Stimulated activated CD8-positive, alpha-beta memory T cell treated with anti-CD3 and anti-CD28 coated beads, Interleukin-4, amount 100 ng/mL, for 24 hours (primary cell): ENCODE measurements around the gene CD84.
"Not testable (repeated sequence)": the region's sequence is repeated elsewhere in the genome, so short reads cannot be mapped to it uniquely, and the experiment has no call there.

Experiments used
- DNase-seq: peaks from one replicate; pipeline ENCODE4 v3.0.0-alpha.2; 2020; ENCODE audit warnings: low read depth

Gene CD84

GRCh38 chr1:160579216-160579701 lies at the start of gene CD84:
TSS of gene CD84 (minus strand) at chr1:160579496. CDS start at chr1:160579437, 59 bp downstream.
- DNase-seq, result no peak

GRCh38 chr1:160628799-160629263 lies 49.5 kb upstream of the CD84 start:
- no peak for DNase-seq

DNA sequence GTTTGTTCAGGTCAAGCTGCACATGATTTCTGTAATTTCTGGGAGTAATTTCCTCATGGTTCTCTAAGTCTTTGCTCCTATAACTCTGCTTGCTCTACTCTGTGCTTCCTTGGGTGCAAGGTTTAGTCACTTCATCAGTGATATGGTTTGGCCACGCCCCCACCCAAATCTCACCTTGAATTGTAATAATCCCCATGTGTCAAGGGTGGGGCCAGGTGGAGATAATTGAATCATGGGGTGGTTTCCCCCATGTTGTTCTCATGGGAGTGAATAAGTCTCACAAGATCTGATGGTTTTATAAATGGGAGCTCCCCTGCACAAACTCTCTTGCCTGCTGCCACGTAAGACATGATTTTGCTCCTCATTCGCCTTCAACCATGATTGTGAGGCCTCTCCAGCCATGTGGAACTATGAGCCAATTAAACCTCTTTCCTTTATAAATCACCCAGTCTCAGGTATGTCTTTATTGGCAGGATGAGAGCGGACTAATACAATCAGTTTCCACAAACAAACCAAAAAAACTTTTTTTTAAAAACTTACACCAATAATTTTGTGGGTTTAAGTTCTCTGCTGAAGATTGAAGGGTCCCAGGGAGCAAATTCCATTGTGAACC lies 48.5 kb upstream of the CD84 start:
- DNase-seq, result not testable (repeated sequence)

DNA sequence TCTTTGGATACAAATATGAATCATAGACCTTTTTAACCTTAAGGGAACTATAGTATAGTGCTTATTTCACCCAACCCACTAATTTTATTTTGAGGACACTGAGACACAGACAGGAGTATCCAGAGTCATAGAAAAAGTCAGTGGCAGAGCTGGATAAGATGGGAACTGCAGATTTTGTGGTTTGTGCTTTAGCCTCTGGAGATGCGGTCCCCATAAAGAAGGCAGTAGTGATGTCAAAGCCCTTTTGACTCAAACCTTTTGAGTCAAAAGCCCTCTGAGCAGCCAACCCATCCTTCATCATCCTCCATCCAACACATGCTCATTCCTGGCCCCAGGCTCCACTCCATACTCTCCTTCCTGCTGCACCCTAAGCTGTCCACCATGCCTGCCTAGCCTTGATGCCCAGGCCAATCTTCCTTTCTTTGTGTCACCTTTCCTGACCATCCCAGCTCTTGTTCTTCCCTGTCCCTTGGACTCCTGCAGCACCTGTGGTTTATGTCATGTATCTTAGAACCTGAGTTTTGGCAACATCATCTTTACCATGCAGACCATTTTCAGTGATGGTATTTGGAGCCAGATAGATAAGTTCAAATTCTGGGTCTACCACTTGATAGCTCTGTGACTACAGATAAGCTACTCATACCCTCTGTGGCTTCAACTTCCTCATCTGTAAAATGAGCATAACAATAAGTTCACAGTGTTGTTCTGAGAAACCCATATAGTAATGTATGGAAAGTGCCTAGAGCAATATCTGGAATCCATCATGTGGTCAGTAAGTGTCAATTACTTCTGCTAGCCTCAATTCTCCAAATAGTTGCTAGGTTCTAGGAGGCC lies 47.4 kb upstream of the CD84 start:
- no peak for DNase-seq

DNA sequence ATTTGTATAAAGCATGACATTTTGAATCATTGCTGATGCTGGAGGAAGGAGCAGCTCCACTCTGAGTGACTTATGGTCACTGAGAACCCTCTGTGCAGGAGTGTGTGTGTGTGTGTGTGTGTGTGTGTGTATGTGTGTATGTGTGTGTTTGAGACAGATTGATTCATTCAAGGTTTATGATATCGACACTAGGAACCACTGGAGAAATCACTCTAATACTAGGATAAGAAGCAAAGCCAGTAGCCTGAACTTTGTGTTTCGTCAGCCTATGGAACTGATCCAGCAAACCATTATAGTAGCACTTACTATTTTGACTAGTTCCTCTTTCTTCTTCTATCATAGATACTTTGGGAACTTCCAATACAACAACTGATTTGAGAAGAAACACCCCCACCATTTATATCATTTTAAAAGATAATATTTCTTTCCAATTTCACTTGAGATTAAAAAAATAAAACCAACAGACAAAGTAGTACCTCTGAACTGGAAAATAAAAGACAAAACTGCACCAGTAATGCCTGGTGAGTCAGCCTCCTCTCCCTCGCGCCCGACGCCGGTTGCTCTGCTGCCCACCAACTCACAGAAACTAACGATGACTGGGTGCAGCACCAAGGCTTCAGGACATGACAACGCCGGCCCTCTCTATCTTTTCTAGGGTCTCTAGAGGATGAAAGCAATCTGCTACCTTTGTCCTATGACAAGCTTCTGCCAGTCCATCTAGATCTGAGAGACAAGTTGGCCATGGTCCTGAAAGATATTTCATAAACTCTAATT lies 46.6 kb upstream of the CD84 start:
- peak; percentile 49 for DNase-seq

DNA sequence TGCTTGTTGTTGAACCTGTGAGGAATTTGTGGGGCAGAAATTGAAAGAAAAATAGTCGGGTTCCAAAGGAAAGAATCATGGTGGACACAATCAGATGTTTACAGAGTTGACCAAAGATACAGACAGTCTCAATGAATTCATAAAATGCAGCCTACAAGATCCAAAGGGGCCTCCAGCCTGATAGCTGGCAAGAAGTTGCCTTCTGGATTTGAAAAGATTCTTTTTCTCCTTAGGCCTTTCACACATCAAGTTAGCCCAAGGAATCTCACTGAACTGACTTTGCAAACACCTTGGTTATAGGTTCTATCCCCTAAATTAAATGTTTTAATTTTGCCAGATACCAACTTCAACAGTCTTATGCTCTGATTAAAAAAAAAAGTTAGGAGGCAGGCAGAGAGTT lies 46.0 kb upstream of the CD84 start:
- DNase-seq, result no peak

DNA sequence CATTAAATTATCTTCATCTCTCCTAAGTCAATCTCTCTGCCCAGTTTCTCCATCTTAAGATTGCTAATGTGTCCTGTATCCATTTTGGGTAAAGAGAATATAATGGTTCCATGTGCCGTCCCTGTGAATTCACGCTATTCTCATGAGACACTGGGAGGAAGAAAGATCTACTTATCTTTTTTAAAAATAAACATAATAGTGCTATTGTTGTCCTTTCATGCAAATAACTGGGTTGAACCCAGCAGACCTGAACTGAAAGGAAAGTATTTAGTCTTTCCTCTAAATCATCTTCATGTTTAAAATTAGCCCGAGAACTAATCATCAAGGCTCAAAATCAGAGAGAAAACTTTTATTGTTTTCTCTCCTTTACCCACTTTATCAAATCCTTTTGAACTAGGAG lies 45.2 kb upstream of the CD84 start:
- no peak for DNase-seq

DNA sequence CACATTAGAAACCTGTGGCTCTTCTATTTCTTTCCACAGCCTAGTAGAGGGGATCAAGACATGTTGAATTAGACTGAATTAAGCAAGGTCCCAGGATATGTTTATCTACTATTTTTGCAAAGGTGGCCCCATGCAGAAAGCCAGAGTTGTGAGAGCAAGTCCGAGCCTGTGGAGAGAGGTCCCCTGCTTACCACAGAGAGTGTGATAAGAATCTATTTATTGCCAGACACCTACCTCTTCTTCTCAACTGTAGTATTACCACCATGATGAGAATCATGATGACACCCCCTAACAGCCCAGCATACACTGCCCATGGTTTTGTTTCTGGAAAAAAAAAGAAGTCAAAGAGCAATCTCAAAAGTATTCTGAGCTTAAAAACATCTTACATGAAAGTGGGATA lies 44.6 kb upstream of the CD84 start:
- DNase-seq, result no peak

- DNase-seq, result no peak
Measured at GRCh38 chr1:160623227-160623633, 43.9 kb upstream of the CD84 start.

- no peak for DNase-seq
Measured at GRCh38 chr1:160622501-160623226, 43.4 kb upstream of the CD84 start.

- no peak for DNase-seq
Measured at GRCh38 chr1:160621633-160622413, 42.5 kb upstream of the CD84 start.

- DNase-seq, result no peak
Measured at GRCh38 chr1:160620942-160621632, 41.8 kb upstream of the CD84 start.

DNA sequence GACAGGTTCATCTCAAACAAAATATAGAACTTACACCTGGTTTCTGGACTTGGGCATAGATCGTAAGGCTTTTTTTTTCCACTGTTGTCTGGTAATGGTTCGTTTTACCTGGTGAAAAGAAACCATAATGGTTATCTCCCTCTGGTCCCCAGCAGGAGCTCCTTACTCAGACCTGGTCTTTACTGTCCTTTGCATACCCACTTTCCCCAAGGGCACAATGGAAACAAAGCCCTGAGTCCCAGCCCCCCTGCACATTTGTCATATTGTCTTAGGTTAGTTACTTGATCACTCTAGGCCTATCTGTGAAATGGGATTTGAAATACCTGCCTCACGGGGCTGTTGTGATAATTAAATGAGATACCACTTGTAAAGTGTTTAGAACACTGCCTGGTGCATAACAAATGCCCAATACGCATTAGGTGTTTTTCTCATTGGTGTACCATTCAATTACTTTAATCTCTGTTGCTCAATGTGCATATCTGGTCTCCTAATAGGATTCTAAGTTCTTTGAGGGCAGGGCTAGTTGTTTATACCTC lies 40.5 kb upstream of the CD84 start:
- no peak for DNase-seq

DNA sequence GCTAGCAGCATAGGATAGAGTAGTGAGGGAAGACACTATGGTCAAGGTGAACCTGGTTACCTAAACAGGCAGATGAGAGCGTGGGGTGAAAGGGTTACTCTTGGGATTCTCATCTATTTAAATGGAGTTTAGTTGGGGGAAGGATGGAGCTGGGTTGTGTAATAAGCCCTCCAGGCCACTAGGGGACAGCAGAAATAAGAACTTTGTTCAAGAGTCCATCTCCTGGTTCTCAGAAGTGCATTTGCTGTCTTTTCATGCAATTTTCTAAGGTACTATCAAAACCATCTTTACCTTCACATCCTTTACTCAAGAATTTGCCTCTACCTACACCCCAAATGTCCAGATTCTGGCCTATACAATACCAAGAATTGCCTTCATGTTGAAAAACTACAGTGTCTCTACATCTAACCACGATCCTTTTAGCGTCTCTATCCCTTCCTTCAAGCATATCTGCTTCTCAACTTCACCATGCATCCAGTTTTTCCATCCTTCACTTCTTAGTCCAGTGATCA lies 39.5 kb upstream of the CD84 start:
- DNase-seq, result no peak

GRCh38 chr1:160618327-160618726 lies 39.0 kb upstream of the CD84 start:
- DNase-seq, result no peak

- DNase-seq, result no peak
Measured at GRCh38 chr1:160615660-160616059, 36.4 kb upstream of the CD84 start.

DNA sequence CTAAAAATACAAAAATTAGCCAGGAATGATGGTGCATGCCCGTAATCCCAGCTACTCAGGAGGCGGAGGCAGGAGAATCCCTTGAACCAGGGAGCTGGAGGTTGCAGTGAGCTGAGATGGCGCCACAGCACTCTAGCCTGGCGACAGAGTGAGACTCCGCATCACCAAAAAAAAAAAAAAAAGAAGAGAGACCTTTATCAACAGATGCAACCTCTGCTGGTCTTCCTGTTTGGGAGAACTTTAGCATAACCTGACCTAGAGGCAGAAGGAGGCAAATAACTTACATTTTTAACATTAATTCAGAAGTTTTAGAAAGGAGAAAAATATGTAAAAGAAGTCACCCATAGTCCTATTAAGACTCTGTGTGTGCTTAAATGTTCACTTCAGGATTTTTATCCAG lies 35.1 kb upstream of the CD84 start:
- no peak for DNase-seq

DNA sequence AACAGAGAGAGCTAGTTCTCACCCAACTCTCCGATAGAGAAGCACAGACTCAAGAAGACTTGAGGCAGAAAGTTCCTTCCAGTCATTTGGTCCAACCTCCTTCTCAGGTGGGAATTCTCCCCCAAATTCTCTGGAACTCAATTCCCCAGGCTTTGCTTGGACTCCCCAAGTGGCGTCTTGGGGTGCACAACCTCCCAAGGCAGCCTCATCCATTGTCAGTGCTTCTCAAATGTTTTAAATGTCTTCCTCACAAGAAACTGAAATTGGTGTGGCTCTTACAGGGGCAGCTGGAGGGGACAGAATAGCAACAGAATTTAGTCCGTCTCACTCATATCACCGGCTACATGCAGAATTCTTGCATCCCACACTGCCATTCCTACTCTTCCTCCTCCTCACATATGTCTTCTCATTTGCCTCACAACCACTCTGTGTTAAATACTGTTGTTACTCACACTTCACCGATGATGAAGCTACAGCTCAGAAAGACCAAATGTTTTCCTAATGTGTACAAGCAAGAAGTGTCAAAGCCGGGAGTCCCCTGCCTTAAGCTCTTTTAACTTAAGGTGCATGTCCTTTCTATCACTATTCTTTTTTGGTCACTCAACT lies 33.4 kb upstream of the CD84 start:
- DNase-seq, result no peak

DNA sequence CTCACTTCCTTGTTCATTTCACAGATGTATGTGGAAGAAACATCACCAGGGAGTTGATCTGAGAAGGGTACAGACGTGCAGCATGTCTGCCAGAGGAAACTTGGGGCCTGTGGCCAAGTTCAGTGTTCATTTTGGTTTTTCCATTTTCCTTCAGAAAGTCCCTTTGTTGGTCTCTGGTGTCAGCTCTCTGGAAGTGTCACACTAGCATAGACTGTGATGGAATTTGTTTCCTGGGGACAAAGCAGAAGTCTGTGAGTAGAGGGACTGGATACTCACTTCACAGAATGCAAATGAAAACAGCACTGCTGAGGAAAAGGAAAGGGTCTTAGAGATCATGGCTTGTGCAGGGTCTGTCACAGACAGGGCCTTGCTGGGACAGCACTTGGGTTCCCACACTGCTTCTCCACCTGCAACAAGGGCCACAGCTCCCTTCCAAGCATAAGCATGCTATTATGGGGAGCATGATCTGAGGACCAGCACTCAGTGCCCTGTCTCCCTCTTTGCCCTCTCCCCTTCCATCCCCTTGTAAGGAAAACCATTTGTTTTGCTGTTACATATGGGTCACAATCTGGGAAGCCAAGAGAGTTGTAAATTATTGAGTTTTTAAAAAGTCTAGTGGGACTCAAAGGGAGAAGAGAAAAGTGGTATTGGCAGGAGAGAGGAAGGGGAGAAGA lies 31.4 kb upstream of the CD84 start:
- no peak for DNase-seq
